Esophagus muscularis mucosa (tissue), 3 donors: Measurements from ENCODE around the gene AGBL1.

ENCODE experiments used
- CTCF ChIP-seq, 3 experiments: fragments of 200-600 bp in 2 of 3; fragments of 450-650 bp in 1 of 3; sonication (generic) in 2 of 3; IDR thresholded peaks; one replicate each; pipeline ENCODE4 v1.5.1; 2017 to 2019; ENCODE audit warnings: antibody characterized with exemption in 3 of 3, mild to moderate bottlenecking in 2 of 3, moderate library complexity in 1 of 3
- POLR2AphosphoS5 ChIP-seq, 2 donors: sonication (generic); formaldehyde crosslinking; IDR thresholded peaks; one replicate each; pipeline ENCODE4 v1.6.1; 2017; ENCODE audit warnings: antibody characterized with exemption in 2 of 2

GRCh38 chr15:86968244-86968643 is 888.6 kb downstream of the AGBL1 start:
- TF ChIP-seq POLR2AphosphoS5 (IDR thresholded peaks at IDR 0.05) (no peak), CTCF (IDR thresholded peaks at IDR 0.05) (no peak)
